Measurements from ENCODE around the gene DCC.

The DCC gene

GRCh38 chr18:53261241-53261640 lies 921.2 kb downstream of the DCC start:
- DNase-seq = no peak

GRCh38 chr18:53266850-53267249 lies 926.9 kb downstream of the DCC start:
- DNase-seq = no peak

GRCh38 chr18:53268455-53268854 lies 928.5 kb downstream of the DCC start:
- DNase-seq = no peak

- no peak for DNase-seq
Observed at GRCh38 chr18:53281406-53281805, 941.4 kb downstream of the DCC start.

- DNase-seq = no peak
Observed at GRCh38 chr18:53283708-53284107, 943.7 kb downstream of the DCC start.

- no peak for DNase-seq
Observed at GRCh38 chr18:53305461-53305860, 965.5 kb downstream of the DCC start.

- no peak for DNase-seq
Observed at GRCh38 chr18:53319628-53320027, 979.6 kb downstream of the DCC start.

GRCh38 chr18:53322163-53322562 lies 982.2 kb downstream of the DCC start:
- DNase-seq = no peak

GRCh38 chr18:53324353-53324752 lies 984.4 kb downstream of the DCC start:
- DNase-seq = no peak

- DNase-seq = peak; percentile 10
Observed at GRCh38 chr18:53360501-53361443, 1020.8 kb downstream of the DCC start.

- DNase-seq = peak; percentile 30
Observed at GRCh38 chr18:53375621-53376020, 1035.6 kb downstream of the DCC start.

GRCh38 chr18:53380063-53380639 lies 1040.2 kb downstream of the DCC start:
- DNase-seq = peak; percentile 22

GRCh38 chr18:53382870-53383269 lies 1042.9 kb downstream of the DCC start:
- no peak for DNase-seq

GRCh38 chr18:53385889-53386288 lies 1045.9 kb downstream of the DCC start:
- no peak for DNase-seq

GRCh38 chr18:53387581-53387980 lies 1047.6 kb downstream of the DCC start:
- no peak for DNase-seq

- no peak for DNase-seq
Observed at GRCh38 chr18:53402670-53403069, 1062.7 kb downstream of the DCC start.

GRCh38 chr18:53408271-53408670 lies 1068.3 kb downstream of the DCC start:
- DNase-seq = no peak

GRCh38 chr18:53411511-53411910 lies 1071.5 kb downstream of the DCC start:
- DNase-seq = no peak

- no peak for DNase-seq
Observed at GRCh38 chr18:53417003-53417402, 1077.0 kb downstream of the DCC start.

GRCh38 chr18:53421869-53422268 lies 1081.9 kb downstream of the DCC start:
- DNase-seq = no peak

GRCh38 chr18:53422896-53423295 lies 1082.9 kb downstream of the DCC start:
- no peak for DNase-seq

GRCh38 chr18:53426666-53427184 lies 1086.7 kb downstream of the DCC start:
- peak; percentile 26 for DNase-seq

- no peak for DNase-seq
Observed at GRCh38 chr18:53441761-53442414, 1101.9 kb downstream of the DCC start.

GRCh38 chr18:53442415-53442783 lies 1102.4 kb downstream of the DCC start:
- no peak for DNase-seq

Measured in DMS153 (cell line).